Tibial nerve (tissue), 4 donors: ENCODE data around the gene NAP1L1. TPM values are rescaled to one million over a fixed set of nuclear protein-coding genes. Genes with fewer than 3 reads are reported as not detected.

ENCODE experiments used
- DNase-seq, 2 donors: peaks; one replicate each; pipeline ENCODE4 v3.0.0-alpha.2; 2019; ENCODE audit warnings: low spot score in 2 of 2
- H3K27ac ChIP-seq, 4 donors: fragments of 200-600 bp; sonication (generic) in 3 of 4; one replicate each; pipeline ENCODE4 v1.5.1; 2017 to 2019; ENCODE audit warnings: mild to moderate bottlenecking in 1 of 4
- H3K27me3 ChIP-seq, 2 donors: fragments of 200-600 bp; sonication (generic) in 1 of 2; one replicate each; pipeline versions ENCODE4 v1.5.1 to v1.6.0; 2017 to 2019
- H3K36me3 ChIP-seq, 3 donors: fragments of 200-600 bp; sonication (generic); one replicate each; pipeline ENCODE4 v1.5.1; 2018 to 2019
- H3K4me1 ChIP-seq, 4 donors: fragments of 200-600 bp; sonication (generic) in 3 of 4; one replicate each; pipeline ENCODE4 v1.5.1; 2017 to 2019
- H3K4me3 ChIP-seq, 4 donors: fragments of 200-600 bp; sonication (generic) in 3 of 4; one replicate each; pipeline ENCODE4 v1.5.1; 2017 to 2019; ENCODE audit warnings: mild to moderate bottlenecking in 1 of 4, moderate library complexity in 1 of 4
- H3K9me3 ChIP-seq, 4 donors: fragments of 200-600 bp; sonication (generic) in 3 of 4; one replicate each; pipeline ENCODE4 v1.5.1; 2017 to 2019
- EP300 ChIP-seq, 2 donors: sonication (generic); formaldehyde crosslinking; IDR thresholded peaks; one replicate each; pipeline ENCODE4 v1.6.1; 2017; ENCODE audit warnings: antibody characterized with exemption in 2 of 2, mild to moderate bottlenecking in 1 of 2
- POLR2A ChIP-seq, 2 donors: fragments of 450-650 bp; IDR thresholded peaks; one replicate each; pipeline ENCODE4 v1.6.1; 2017; ENCODE audit warnings: antibody characterized with exemption in 2 of 2, mild to moderate bottlenecking in 2 of 2, moderate library complexity in 2 of 2
- WGBS, 2 donors: methylation state at CpG; one replicate each; pipeline ENCODE4 v1.1.5; 2018; 5-methylcytosine and 5-hydroxymethylcytosine counted together
- total RNA-seq, 4 donors: library from RNA; depleted of rRNA; stranded (reverse); fragments of >200 nt; gene quantifications; one replicate each; pipeline ENCODE4 v1.1.0, GENCODE V29; 2016
- TF ChIP-seq, protein P1 (sequence below), 5 experiments: fragments of 200-600 bp in 3 of 5; fragments of 450-650 bp in 2 of 5; sonication (generic) in 3 of 5; IDR thresholded peaks; one replicate each; pipeline ENCODE4 v1.5.1; 2016 to 2019; ENCODE audit warnings: antibody characterized with exemption in 5 of 5, mild to moderate bottlenecking in 3 of 5, moderate library complexity in 2 of 5

The NAP1L1 gene
- total RNA-seq, 4 donors from 2014 or later, result 325 to 541 (median 390) TPM

GRCh38 chr12:76055393-76055792, 29.1 kb downstream of the NAP1L1 start:
- no peaks in the 10 kb centered on the region for H3K9me3 ChIP-seq
- H3K4me3 ChIP-seq, result no peak overlapping the region
- no peaks in the 10 kb centered on the region for H3K27me3 ChIP-seq
- no peaks in the 10 kb centered on the region for H3K4me1 ChIP-seq
- DNase-seq, result no peak
- peaks cover 2 to 90% (median 13%) of the 10 kb centered on the region in 3 donors for H3K36me3 ChIP-seq
- no peak overlapping the region for H3K27ac ChIP-seq
- TF ChIP-seq, protein P1, sequence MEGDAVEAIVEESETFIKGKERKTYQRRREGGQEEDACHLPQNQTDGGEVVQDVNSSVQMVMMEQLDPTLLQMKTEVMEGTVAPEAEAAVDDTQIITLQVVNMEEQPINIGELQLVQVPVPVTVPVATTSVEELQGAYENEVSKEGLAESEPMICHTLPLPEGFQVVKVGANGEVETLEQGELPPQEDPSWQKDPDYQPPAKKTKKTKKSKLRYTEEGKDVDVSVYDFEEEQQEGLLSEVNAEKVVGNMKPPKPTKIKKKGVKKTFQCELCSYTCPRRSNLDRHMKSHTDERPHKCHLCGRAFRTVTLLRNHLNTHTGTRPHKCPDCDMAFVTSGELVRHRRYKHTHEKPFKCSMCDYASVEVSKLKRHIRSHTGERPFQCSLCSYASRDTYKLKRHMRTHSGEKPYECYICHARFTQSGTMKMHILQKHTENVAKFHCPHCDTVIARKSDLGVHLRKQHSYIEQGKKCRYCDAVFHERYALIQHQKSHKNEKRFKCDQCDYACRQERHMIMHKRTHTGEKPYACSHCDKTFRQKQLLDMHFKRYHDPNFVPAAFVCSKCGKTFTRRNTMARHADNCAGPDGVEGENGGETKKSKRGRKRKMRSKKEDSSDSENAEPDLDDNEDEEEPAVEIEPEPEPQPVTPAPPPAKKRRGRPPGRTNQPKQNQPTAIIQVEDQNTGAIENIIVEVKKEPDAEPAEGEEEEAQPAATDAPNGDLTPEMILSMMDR (IDR thresholded peaks at IDR 0.05), result no peak
- TF ChIP-seq POLR2A (IDR thresholded peaks at IDR 0.05) (no peak), EP300 (IDR thresholded peaks at IDR 0.05) (no peak)
- 62 to 65% methylated on average over 2 of the region's 2 CpGs for WGBS, 2 donors

GRCh38 chr12:76049575-76050251, 34.8 kb downstream of the NAP1L1 start:
- no peaks in the 10 kb centered on the region for H3K9me3 ChIP-seq
- no peak overlapping the region for H3K27ac ChIP-seq
- H3K4me3 ChIP-seq, result no peak overlapping the region
- DNase-seq, result no peak
- 93 to 94% methylated on average over 4 of the region's 4 CpGs for WGBS, 2 donors
- TF ChIP-seq EP300 (IDR thresholded peaks at IDR 0.05), result no peak
- TF ChIP-seq, protein P1 (IDR thresholded peaks at IDR 0.05), result no peak
- H3K4me1 ChIP-seq, result no peaks in the 10 kb centered on the region
- no peaks in the 10 kb centered on the region for H3K27me3 ChIP-seq
- H3K36me3 ChIP-seq, result peaks cover 2 to 68% (median 8%) of the 10 kb centered on the region in 3 donors

DNA sequence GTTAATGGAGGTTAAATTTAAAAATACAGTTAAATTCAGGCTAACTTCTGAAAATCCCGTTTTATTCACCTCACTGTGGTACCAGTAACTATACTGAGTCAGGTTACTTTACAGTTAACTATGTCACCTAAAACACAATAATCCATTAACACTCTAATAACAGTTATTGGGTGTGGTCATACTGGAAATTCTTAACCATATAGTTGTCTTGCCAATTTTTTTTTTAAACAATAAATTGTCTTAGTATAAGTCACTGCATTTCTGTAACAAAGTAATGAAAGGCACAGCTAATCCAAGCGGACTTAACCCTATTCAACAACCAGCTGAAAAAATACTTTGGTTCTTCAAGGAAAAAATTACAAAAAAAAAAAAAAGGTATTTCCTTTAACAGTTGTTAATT, 36.7 kb downstream of the NAP1L1 start:
- H3K27me3 ChIP-seq, result no peaks in the 10 kb centered on the region
- no peak overlapping the region for H3K27ac ChIP-seq
- no peaks in the 10 kb centered on the region for H3K9me3 ChIP-seq
- 82 to 83% methylated on average over 2 of the region's 2 CpGs for WGBS, 2 donors
- no peak for DNase-seq
- peaks cover 0 to 59% (median under 1%) of the 10 kb centered on the region in 3 donors for H3K36me3 ChIP-seq
- no peaks in the 10 kb centered on the region for H3K4me1 ChIP-seq
- TF ChIP-seq, protein P1 (IDR thresholded peaks at IDR 0.05), result no peak
- TF ChIP-seq POLR2A (IDR thresholded peaks at IDR 0.05), result no peak
- TF ChIP-seq EP300 (IDR thresholded peaks at IDR 0.05), result no peak
- H3K4me3 ChIP-seq, result no peak overlapping the region

GRCh38 chr12:76047060-76047459, 37.4 kb downstream of the NAP1L1 start:
- Histone ChIP-seq H3K9me3 (no peaks in the 10 kb centered on the region), H3K36me3 (peaks cover 0 to 52% (median 0%) of the 10 kb centered on the region in 3 donors), H3K27me3 (no peaks in the 10 kb centered on the region), H3K4me1 (no peaks in the 10 kb centered on the region), H3K4me3 (no peak overlapping the region), H3K27ac (no peak overlapping the region)
- TF ChIP-seq, protein P1 (IDR thresholded peaks at IDR 0.05), result no peak
- TF ChIP-seq POLR2A (IDR thresholded peaks at IDR 0.05) (no peak), EP300 (IDR thresholded peaks at IDR 0.05) (no peak)
- WGBS, 2 donors, result 88 to 89% methylated on average over 2 of the region's 2 CpGs
- DNase-seq, result no peak

- TF ChIP-seq POLR2A (IDR thresholded peaks at IDR 0.05) (no peak), EP300 (IDR thresholded peaks at IDR 0.05) (no peak)
- TF ChIP-seq, protein P1 (IDR thresholded peaks at IDR 0.05), result no peak
- Histone ChIP-seq H3K4me1 (no peaks in the 10 kb centered on the region), H3K9me3 (no peaks in the 10 kb centered on the region), H3K27ac (no peak overlapping the region), H3K27me3 (no peaks in the 10 kb centered on the region), H3K36me3 (peaks cover 0 to 20% (median 0%) of the 10 kb centered on the region in 3 donors), H3K4me3 (no peak overlapping the region)
- DNase-seq, result no peak
- WGBS, 2 donors, result 96 to 100% methylated on average over 4 of the region's 4 CpGs
Measured at GRCh38 chr12:76043377-76043776, 41.1 kb downstream of the NAP1L1 start.
